GM18868 (cell line): Measurements from ENCODE around the gene HPRT1.

Source experiments
- ATAC-seq: cut with Tn5 transposase; IDR thresholded peaks from one replicate; pipeline ENCODE4 v1.9.1; 2021; ENCODE audit warnings: mild to moderate bottlenecking, moderate library complexity; ENCODE audit not compliant: unreplicated experiment

HPRT1 gene

DNA sequence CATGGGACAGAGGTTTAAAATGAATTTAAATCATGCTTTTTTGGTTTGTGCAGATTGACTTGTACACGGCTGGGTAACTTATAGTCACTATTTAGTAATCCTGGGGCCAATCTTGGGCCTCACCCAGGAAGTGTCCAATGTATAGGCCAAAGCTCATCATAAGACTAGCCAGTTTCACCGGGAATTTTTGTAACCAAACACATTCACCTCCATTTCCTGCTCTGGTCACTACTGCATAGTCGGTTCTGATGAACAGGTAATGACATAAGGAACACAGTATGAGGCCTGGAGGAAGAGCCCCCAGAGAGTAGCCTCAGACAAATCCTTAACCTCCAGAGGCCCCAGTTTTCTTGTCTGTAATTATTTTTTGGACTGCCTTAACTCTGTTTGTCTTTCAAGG, 81.9 kb downstream of the HPRT1 start:
- no peak for ATAC-seq

DNA sequence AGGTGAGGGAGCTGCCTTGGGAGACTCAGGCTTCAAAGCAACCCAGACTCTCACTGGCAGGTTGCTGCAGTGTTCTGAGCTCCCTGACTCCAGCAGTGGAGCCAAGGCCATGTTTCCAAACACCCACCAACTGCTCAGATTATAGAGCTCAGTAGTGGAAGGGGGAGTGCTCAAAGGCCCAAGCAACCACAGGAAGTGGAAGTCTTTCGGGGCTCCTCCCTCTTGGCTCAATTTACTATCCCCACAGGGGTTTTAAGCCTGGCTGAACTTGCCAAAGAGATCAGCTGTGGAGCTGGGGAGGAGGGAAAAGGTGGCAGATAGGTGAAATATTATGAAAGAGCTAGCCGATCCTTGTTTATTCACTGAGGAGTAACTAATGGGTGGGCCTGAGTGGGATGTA, 82.5 kb downstream of the HPRT1 start:
- ATAC-seq: peak; percentile 87

DNA sequence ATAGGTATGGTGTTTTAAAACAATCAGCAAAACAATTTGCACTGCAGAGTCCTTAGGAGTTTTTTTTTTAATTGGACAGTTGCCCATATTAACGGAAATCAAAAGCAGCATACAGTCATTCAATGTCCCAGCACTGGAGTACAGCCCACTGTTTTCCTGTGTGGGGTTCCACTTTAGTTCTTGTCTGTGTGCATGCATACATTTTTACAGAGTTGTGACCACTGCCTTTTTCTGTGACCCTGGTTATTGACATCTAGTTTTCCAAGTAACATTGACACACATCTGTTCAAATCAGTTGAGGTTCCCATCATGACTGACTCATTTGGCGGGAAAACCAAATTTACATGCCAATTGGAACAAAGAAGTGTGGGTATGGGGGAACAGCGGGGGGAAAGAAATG, 83.3 kb downstream of the HPRT1 start:
- ATAC-seq: no peak

DNA sequence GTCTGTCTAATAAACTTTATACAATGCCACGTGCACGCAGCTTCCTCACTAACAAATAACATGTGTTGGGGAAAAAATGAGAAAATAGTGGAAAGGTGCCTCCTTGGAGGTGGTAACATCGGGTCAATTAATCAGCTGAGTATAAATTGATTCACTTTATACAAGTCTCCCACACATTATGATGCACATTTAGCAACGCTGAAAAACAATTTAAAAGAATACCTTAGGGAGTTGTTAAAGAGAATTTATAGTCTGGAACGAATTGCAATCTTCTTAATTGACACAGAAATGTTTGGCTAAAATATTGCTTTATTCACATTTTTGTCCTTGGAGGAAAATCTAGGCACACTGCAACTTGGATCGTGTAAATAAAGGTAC, 84.2 kb downstream of the HPRT1 start:
- no peak for ATAC-seq

DNA sequence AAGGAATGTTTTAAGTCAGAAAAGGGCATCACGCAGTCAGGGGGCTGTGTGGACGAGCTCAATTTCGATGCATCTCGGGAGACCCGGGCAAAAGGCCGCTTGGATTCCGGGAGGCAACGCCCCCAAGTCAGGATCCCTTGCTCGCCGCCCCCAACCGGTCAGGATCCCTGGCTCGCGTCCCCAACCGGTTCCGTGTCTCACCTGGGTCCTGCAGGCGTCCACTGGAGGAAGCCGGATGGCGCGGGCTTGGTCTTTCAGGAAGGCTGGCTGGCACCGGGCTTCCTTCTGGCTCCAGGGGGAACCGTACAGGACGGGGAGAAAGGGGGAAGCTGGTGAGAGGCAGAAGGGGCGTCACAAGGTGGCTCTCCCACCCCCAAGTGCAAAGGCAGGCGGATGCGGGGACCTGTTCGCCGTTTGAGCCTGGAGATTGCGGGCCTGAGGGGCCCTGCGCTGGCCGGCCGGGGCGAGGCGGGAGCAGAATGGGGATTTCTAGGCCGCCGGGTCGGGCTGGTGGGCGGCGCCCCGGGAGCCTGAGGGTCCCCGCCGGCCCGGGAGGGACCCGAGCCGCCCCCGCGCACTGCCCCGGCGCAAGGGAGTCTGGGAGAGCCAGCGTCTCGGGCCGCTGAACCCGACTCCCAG, 84.7 kb downstream of the HPRT1 start:
- ATAC-seq: no peak

DNA sequence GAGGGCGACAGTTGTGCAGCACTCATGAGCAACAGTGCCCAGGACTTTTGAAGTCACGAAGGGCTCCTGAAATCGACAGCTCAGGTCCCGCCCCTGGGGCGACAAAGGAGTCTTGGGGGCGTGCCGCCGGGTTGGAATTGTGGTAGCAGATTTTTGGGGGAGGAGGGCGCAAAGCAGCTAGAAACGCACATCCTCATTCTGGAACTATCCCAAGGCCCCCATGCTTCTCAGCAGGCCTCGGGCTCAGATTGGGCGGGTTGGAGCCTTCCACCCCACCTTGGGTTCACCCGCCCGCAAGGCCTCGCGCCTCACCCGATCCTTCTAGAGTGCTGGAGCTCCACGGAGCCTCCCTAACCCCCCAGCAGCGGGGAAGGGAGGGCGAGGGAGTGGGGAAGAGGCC, 85.5 kb downstream of the HPRT1 start:
- no peak for ATAC-seq

DNA sequence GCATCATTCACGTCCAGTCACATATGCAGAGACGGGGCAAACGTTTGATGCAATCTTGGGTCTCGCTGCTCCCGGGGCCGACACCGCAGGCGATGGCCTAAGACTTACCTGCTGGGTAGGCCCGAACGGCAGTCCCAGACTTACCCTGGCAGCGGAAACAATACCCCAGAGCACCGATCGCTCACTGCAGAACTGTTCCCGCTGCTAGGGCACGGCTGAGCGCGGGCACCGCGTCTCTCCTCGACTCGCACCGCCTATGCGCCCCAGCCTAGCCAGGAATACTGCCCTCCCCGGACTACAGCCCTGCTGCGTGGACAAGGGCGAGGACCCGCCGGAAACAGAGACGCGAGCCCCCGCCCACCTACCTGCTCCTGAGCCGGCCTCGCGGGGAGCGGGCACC, 86.2 kb downstream of the HPRT1 start:
- ATAC-seq: no peak

DNA sequence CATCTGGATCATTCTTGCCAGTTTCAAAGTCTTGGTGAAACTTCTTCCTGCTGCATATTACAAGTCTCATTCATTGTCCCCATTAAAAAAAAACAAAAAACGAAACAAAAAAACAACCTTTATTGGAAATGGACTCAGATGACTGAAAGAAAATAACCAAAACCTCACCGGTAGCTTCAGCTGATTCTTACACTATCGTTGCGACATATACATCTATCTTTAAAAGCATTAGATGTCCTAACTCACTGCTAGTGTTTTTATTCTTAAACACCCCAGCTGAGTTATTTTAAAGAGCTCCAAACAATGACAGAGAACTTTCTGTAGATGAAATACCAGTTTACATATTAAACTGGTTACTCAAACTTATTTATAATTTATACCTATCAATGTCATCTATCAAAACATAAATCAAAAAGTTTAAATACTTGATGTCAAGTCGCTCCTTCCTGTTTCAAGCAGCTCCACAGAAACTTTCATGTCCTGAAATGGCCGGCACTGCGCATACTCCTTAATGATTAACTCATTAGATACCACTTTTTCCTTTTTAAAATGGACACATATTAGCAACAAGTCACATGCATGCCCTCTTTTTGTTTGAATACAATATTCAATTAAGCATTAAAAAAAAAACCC, 87.2 kb downstream of the HPRT1 start:
- no peak for ATAC-seq

DNA sequence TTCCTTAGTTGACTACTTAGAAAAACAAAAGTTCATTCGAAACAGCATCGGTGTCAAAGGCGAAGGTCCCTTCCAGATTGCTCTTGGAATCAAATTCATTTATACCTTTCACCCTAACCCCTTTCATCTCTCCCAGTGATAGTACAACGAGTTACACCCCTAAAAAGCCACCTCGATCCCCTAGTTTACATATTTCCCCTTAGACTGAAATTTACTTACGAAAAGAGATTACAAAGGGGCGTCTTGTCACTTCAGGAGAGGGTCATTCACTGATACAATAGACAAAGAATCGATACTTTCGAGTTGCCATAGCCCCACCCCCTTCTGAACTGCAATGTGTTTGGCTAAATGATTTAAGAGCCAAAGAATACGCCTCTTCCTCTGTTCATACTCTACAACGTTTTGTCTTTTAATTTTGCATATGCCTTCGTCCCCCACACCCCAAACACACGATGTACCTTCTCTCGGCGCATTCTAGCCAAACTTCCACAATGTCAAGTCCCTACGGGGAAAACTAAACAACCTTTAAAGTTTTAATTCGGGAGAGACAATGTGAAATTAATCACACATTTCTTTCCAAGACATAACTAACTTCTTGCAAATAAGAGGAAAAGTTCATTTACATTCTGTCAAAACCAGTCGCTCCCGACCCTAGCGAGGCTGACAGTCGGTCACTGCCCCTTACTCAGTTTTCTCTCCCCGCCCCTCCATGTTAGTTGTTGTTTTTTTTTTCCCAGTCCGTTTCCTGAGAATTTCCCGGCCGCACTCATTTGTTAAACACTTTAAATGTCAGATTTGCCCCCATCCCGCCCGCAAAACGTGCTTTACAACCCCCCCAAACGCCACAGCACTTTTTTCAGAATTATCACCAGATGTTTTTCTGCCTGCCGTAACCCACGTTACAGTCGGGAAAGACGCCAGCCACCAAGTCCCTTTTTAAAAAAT, 88.6 kb downstream of the HPRT1 start:
- ATAC-seq: no peak
